Colonic mucosa (tissue), 4 donors: ENCODE results near the gene DTNBP1. TPM values are rescaled to one million over a fixed set of nuclear protein-coding genes. Genes with fewer than 3 reads are reported as not detected.

Experiments
- DNase-seq: peaks from one replicate; pipeline ENCODE4 v3.0.0-alpha.2; 2020
- H3K27ac ChIP-seq: fragments of 200-600 bp; one replicate; pipeline ENCODE4 v1.8.0; 2021
- H3K27me3 ChIP-seq: fragments of 200-600 bp; one replicate; pipeline ENCODE4 v1.8.0; 2021
- H3K36me3 ChIP-seq: fragments of 200-600 bp; one replicate; pipeline ENCODE4 v1.8.0; 2021
- H3K4me1 ChIP-seq: fragments of 200-600 bp; one replicate; pipeline ENCODE4 v1.8.0; 2021; ENCODE audit warnings: mild to moderate bottlenecking
- H3K4me3 ChIP-seq: fragments of 200-600 bp; one replicate; pipeline ENCODE4 v1.8.0; 2021
- H3K9ac ChIP-seq, 2 donors: one replicate each; pipeline ENCODE4 v1.7.0; 2013; ENCODE audit warnings: control low read depth in 2 of 2, low read depth in 2 of 2, low read length in 2 of 2
- H3K9me3 ChIP-seq: fragments of 200-600 bp; one replicate; pipeline ENCODE4 v1.8.0; 2021
- CTCF ChIP-seq: fragments of 200-600 bp; IDR thresholded peaks from one replicate; pipeline ENCODE4 v1.8.0; 2022; ENCODE audit warnings: antibody characterized with exemption, mild to moderate bottlenecking
- intact Hi-C: fragments of 100-400 bp; cut with DNase I; formaldehyde crosslinking; loops from one replicate; pipeline ENCODE4 v1.14.1; 2022
- total RNA-seq, 2 donors: library from RNA; stranded (reverse); fragmentation: NEBNext Ultra II Directional in 1 of 2; extraction: Animal tissue kit (Norgen Biotek cat#: 25700) in 1 of 2; gene quantifications; one replicate each; pipeline ENCODE4 v1.2.1, GENCODE V29; 2021
- donor health status: healthy.
- donor health status: DM: no; HTN: no; CAD: no.
- donor health status: DM: no; HTN: no; CAD: no.

DTNBP1 gene
- total RNA-seq, 2 donors from 2014 or later: 17.4 to 22.0 TPM

DNA sequence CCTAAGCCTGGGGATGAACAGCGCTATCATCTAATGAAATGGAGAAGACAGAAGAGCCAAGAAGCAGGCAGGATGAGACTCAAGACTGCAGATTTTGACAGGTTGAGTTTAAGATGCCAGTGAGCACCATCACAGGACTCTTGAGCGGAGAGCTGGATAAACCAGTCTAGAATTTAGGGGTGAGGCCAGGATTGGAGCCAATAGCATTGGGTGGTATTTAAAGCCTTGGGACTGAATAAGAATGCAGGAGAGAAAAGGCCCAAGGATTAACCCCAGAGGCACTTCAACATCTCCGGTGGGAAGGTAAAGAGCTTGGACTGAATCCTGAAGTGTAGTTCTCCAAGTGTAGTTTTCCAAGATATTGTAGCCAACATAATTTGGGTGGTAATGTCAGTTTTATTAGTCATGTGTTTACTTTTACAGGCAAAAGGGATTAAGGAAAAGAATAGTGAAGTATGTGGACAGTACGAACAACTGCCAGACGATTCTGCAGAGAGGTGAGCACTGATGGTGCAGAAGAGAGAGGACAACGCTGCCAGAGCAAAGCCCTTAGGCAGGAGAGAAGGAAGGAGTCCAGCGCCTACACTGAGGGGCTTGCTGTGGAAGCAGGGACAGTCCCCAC is 85.2 kb downstream of the DTNBP1 start:
- no peaks in the 10 kb centered on the region for H3K9me3 ChIP-seq
- H3K27me3 ChIP-seq: no peaks in the 10 kb centered on the region
- no peak overlapping the region for H3K9ac ChIP-seq
- DNase-seq: no peak
- H3K4me1 ChIP-seq: no peaks in the 10 kb centered on the region
- intact Hi-C loops: no loop called here
- no peak overlapping the region for H3K27ac ChIP-seq
- no peaks in the 10 kb centered on the region for H3K36me3 ChIP-seq
- no peak for TF ChIP-seq CTCF
- H3K4me3 ChIP-seq: no peak overlapping the region

DNA sequence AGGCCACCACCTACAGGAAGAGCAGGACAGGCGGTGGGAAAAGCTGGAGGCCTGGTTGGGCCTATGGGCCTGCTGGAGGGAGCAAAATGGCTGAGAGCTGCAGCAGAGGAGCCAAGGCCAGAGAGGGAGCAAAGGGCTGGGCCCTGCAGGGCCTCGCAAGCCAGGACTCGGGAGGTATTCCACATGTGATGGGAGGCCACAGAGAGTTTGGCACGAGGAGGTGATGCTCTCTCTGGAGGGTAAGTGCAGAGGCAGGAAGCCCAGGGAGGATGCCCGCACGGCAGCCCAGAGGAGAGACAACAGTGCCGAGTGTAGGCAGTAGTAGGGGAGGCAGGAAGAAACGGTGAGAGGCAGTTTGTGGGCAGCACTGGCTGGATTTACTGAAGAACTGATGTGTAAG is 85.7 kb downstream of the DTNBP1 start:
- H3K4me1 ChIP-seq: no peaks in the 10 kb centered on the region
- no peaks in the 10 kb centered on the region for H3K36me3 ChIP-seq
- intact Hi-C loops: no loop called here
- no peak overlapping the region for H3K27ac ChIP-seq
- no peaks in the 10 kb centered on the region for H3K27me3 ChIP-seq
- no peak overlapping the region for H3K9ac ChIP-seq
- DNase-seq: no peak
- H3K9me3 ChIP-seq: no peaks in the 10 kb centered on the region
- TF ChIP-seq CTCF: no peak
- H3K4me3 ChIP-seq: no peak overlapping the region

DNA sequence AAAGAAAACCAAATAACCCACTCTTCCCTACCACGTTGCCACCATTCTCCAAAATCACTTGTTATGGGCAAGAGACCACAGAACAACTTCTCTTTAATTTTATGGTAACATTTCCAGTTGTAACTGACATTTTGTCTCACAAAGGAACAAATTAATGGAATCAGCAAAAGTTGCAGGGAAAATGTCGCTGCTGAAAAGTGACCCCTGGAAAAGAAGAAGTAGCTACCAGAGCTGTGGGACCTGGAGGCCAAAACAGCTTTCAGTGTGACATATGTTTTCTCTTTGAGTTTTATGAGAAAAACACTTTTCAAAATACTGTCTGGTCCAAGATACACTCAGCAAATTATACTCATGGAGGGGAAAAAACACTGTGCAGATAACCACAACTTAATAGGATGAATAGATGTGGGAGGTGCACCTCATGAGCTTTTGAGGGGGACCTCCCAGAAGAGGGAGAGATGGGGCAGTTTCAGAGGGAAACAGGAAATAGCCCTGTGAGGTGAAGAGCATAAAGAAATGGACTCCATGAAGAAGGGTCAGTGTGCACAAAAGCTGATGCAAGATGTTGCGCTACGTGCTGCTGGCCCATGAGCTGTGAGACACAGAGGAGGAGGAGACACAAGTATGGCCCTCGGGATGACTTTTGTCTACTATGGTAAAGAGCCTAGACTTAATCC is 87.3 kb downstream of the DTNBP1 start:
- no peak overlapping the region for H3K27ac ChIP-seq
- H3K9ac ChIP-seq: no peak overlapping the region
- no peaks in the 10 kb centered on the region for H3K27me3 ChIP-seq
- no peak for TF ChIP-seq CTCF
- H3K4me3 ChIP-seq: no peak overlapping the region
- no peaks in the 10 kb centered on the region for H3K4me1 ChIP-seq
- intact Hi-C loops: no loop called here
- no peak for DNase-seq
- no peaks in the 10 kb centered on the region for H3K36me3 ChIP-seq
- H3K9me3 ChIP-seq: no peaks in the 10 kb centered on the region

DNA sequence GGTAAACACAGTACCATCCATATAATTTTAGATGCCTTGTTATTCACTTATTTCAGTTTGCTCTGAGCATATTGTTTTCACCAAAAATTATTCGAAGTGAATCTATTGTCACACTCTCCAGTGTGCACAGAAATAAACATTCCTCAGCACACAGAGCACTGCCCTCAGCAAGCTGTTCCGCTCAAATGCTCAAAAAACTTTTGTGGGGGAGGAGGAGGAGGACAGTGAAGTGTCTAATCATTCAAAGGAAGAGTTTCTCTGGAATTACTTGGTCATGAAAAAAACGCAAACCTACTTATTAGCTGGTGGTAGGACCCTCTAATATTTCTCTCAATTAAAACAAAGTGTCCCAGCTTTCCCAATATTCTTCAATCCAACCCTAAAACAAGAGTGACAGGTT is 88.3 kb downstream of the DTNBP1 start:
- Histone ChIP-seq H3K4me3 (no peak overlapping the region), H3K27ac (no peak overlapping the region), H3K4me1 (no peaks in the 10 kb centered on the region), H3K9me3 (no peaks in the 10 kb centered on the region), H3K27me3 (no peaks in the 10 kb centered on the region), H3K9ac (no peak overlapping the region), H3K36me3 (no peaks in the 10 kb centered on the region)
- intact Hi-C loops: no loop called here
- TF ChIP-seq CTCF: no peak
- DNase-seq: no peak

DNA sequence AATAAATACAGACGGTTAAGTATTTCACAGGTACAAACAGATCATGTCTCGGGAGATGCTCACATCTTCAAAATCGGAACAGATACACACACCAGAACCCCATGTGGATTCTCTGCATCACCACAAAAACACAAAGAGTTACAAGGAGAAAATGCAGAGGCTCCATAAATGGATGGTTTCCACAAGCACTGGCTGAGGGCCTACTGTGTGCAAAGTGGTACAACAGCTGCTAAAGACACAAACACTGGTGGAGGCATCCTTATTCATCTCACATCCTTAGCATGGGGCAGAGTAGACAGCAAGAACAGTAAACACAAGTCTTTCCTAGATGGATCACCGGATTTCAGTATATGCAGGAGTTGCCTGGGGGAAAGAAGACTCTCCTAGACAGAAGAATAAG is 88.8 kb downstream of the DTNBP1 start:
- Histone ChIP-seq H3K4me3 (no peak overlapping the region), H3K4me1 (no peaks in the 10 kb centered on the region), H3K27me3 (no peaks in the 10 kb centered on the region), H3K36me3 (no peaks in the 10 kb centered on the region), H3K27ac (no peak overlapping the region), H3K9ac (no peak overlapping the region), H3K9me3 (no peaks in the 10 kb centered on the region)
- DNase-seq: no peak
- TF ChIP-seq CTCF: no peak
- intact Hi-C loops: no loop called here
